ENCODE data around the gene SPRR3.

DNA sequence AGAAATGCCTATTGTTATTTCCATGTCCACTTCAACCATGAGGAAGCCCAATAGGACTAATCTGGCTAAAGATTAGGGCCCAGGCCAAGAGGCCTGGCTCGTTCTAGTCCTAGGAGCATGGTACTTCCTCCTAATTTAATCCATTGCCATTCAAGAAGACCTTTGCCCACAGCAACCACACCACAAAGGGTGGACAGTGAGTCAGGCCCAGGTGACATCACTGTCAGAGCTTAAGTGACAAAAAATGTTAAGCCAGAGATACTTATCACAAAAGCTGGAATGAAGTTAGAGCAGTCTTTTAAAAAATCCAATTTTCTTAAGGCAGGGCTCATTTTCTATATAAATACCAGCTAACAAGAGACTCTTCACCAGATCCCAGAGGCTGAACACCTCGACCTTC lies at the start of gene SPRR3:
- TF ChIP-seq, protein P1, sequence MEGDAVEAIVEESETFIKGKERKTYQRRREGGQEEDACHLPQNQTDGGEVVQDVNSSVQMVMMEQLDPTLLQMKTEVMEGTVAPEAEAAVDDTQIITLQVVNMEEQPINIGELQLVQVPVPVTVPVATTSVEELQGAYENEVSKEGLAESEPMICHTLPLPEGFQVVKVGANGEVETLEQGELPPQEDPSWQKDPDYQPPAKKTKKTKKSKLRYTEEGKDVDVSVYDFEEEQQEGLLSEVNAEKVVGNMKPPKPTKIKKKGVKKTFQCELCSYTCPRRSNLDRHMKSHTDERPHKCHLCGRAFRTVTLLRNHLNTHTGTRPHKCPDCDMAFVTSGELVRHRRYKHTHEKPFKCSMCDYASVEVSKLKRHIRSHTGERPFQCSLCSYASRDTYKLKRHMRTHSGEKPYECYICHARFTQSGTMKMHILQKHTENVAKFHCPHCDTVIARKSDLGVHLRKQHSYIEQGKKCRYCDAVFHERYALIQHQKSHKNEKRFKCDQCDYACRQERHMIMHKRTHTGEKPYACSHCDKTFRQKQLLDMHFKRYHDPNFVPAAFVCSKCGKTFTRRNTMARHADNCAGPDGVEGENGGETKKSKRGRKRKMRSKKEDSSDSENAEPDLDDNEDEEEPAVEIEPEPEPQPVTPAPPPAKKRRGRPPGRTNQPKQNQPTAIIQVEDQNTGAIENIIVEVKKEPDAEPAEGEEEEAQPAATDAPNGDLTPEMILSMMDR (IDR thresholded peaks at IDR 0.05): no peak
- TF ChIP-seq POLR2A (IDR thresholded peaks at IDR 0.05) (no peak), POLR2AphosphoS5 (IDR thresholded peaks at IDR 0.05) (no peak)

Data from sigmoid colon (tissue), 4 donors.